GM20000 (cell line): ENCODE results near the gene SLC25A10.

Experiments used
- DNase-seq: peaks from one replicate; pipeline ENCODE4 v3.0.0; 2012; ENCODE audit warnings: low spot score
- CTCF ChIP-seq: IDR thresholded peaks from 2 replicates; pipeline ENCODE4 v1.5.1; 2012; ENCODE audit warnings: mild to moderate bottlenecking, control low read depth; ENCODE audit errors: extremely low read depth, missing control alignments

The SLC25A10 gene

GRCh38 chr17:81715872-81716673, 4.0 kb downstream of the SLC25A10 start:
- TF ChIP-seq CTCF, result no peak
- DNase-seq, result no peak

- DNase-seq, result no peak
- TF ChIP-seq CTCF, result no peak
Measured at GRCh38 chr17:81716674-81716996, 4.6 kb downstream of the SLC25A10 start.

- DNase-seq, result no peak
- TF ChIP-seq CTCF, result no peak
Measured at GRCh38 chr17:81717049-81717765, 5.1 kb downstream of the SLC25A10 start.

GRCh38 chr17:81717766-81718089, 5.6 kb downstream of the SLC25A10 start:
- DNase-seq, result no peak
- TF ChIP-seq CTCF, result no peak

GRCh38 chr17:81719410-81720266, 7.6 kb downstream of the SLC25A10 start:
- no peak for DNase-seq
- TF ChIP-seq CTCF, result no peak

- no peak for TF ChIP-seq CTCF
- DNase-seq, result no peak
Measured at GRCh38 chr17:81720267-81721071, 8.4 kb downstream of the SLC25A10 start.
